Naive thymus-derived CD4-positive, alpha-beta T cell (primary cell): ENCODE results near the gene BAZ2A. TPM values are rescaled to one million over a fixed set of nuclear protein-coding genes. Genes with fewer than 3 reads are reported as not detected.

ENCODE experiments used
- ATAC-seq: fragments of 150-1000 bp; cut with Tn5 transposase; 2 replicates; pipeline ENCODE4 v1.10.0; 2021; ENCODE audit warnings: mild to moderate bottlenecking, moderate library complexity
- CTCF ChIA-PET: fragments of 350-600 bp; sonication (Branson Sonifier 250); formaldehyde crosslinking; loops from one replicate; lab custom pipeline; 2021; ENCODE audit warnings: antibody characterized with exemption; lab: Charles Lee
- POLR2A ChIA-PET: fragments of 350-600 bp; sonication (Branson Sonifier 250); formaldehyde crosslinking; loops from one replicate; lab custom pipeline; 2021; ENCODE audit warnings: antibody characterized with exemption, inconsistent platforms; lab: Charles Lee
- DNase-seq, 9 donors: peaks; one replicate each; pipeline versions ENCODE4 v3.0.0 to v3.0.0-alpha.2; 2020 to 2022; ENCODE audit warnings: mixed read lengths in 1 of 9
- H3K27ac ChIP-seq: one replicate; pipeline ENCODE4 v1.7.0; 2013; ENCODE audit warnings: mild to moderate bottlenecking, low read depth, low read length, moderate library complexity
- H3K27me3 ChIP-seq, 2 donors: one replicate each; pipeline ENCODE4 v1.7.0; 2013; ENCODE audit warnings: low read length in 2 of 2, mild to moderate bottlenecking in 2 of 2, moderate library complexity in 2 of 2; ENCODE audit not compliant: control insufficient read depth in 2 of 2, insufficient read depth in 2 of 2
- H3K36me3 ChIP-seq, 3 experiments: 1 replicate in 2 of 3; 2 replicates in 1 of 3; pipeline ENCODE4 v1.7.0; 2013; ENCODE audit warnings: low read length in 3 of 3, mild to moderate bottlenecking in 3 of 3, moderate library complexity in 1 of 3; ENCODE audit not compliant: insufficient read depth in 3 of 3, control insufficient read depth in 2 of 3
- H3K4me1 ChIP-seq, 2 donors: one replicate each; pipeline ENCODE4 v1.7.0; 2013; ENCODE audit warnings: low read length in 2 of 2, mild to moderate bottlenecking in 2 of 2, moderate library complexity in 1 of 2; ENCODE audit not compliant: control insufficient read depth in 2 of 2, insufficient read depth in 2 of 2
- H3K4me3 ChIP-seq: 2 replicates; pipeline ENCODE4 v1.7.0; 2013; ENCODE audit warnings: mild to moderate bottlenecking, low read length
- H3K9me3 ChIP-seq, 3 experiments: 1 replicate in 2 of 3; 2 replicates in 1 of 3; pipeline ENCODE4 v1.7.0; 2013; ENCODE audit warnings: low read length in 3 of 3; ENCODE audit not compliant: control insufficient read depth in 2 of 3
- H3K27ac Mint-ChIP-seq, 9 donors: one replicate each; pipeline ENCODE4 v1.8.0; 2020 to 2022; ENCODE audit warnings: mixed read lengths in 9 of 9, mild to moderate bottlenecking in 8 of 9, moderate library complexity in 5 of 9, inconsistent platforms in 2 of 9
- H3K27me3 Mint-ChIP-seq, 5 donors: one replicate each; pipeline ENCODE4 v1.8.0; 2021 to 2022; ENCODE audit warnings: mixed read lengths in 5 of 5, mild to moderate bottlenecking in 1 of 5
- H3K36me3 Mint-ChIP-seq, 5 donors: one replicate each; pipeline ENCODE4 v1.8.0; 2020 to 2022; ENCODE audit warnings: mixed read lengths in 5 of 5, mild to moderate bottlenecking in 3 of 5, inconsistent platforms in 1 of 5
- H3K4me1 Mint-ChIP-seq, 7 donors: one replicate each; pipeline ENCODE4 v1.8.0; 2020 to 2022; ENCODE audit warnings: mixed read lengths in 7 of 7, mild to moderate bottlenecking in 3 of 7, inconsistent platforms in 1 of 7
- H3K4me3 Mint-ChIP-seq, 10 donors: one replicate each; pipeline ENCODE4 v1.8.0; 2020 to 2022; ENCODE audit warnings: mild to moderate bottlenecking in 10 of 10, mixed read lengths in 10 of 10, moderate library complexity in 6 of 10, inconsistent platforms in 2 of 10
- H3K9me3 Mint-ChIP-seq, 11 donors: one replicate each; pipeline ENCODE4 v1.8.0; 2020 to 2022; ENCODE audit warnings: mixed read lengths in 11 of 11, mild to moderate bottlenecking in 4 of 11, inconsistent platforms in 1 of 11, moderate library complexity in 1 of 11
- intact Hi-C, 2 donors: fragments of 100-400 bp; cut with micrococcal nuclease; formaldehyde crosslinking; loops; one replicate each; pipeline ENCODE4 v1.15.1; 2023
- polyA plus RNA-seq, 2 donors: library from polyadenylated mRNA; unstranded; fragments of 300-500 nt; fragmentation: Illumina TruSeq; gene quantifications; one replicate each; pipeline ENCODE4 v1.2.3, GENCODE V29; 2021
- total RNA-seq, 6 experiments: library from RNA in 5 of 6; stranded (reverse) in 5 of 6; gene quantifications; 1 replicate in 5 of 6; 2 replicates in 1 of 6; pipeline ENCODE4 v1.2.3 and lab custom pipeline; 2021 to 2026

Gene BAZ2A
- total RNA-seq = 100 to 1,000 TPM; 127 to 230 (median 191) TPM
- polyA plus RNA-seq = 10 to 100 TPM; 24.8 to 45.1 TPM
- 197 reads per million, percentile 93 among the genes with 10 or more reads in this experiment for total RNA-seq (lab: John Stamatoyannopoulos, UW)

DNA sequence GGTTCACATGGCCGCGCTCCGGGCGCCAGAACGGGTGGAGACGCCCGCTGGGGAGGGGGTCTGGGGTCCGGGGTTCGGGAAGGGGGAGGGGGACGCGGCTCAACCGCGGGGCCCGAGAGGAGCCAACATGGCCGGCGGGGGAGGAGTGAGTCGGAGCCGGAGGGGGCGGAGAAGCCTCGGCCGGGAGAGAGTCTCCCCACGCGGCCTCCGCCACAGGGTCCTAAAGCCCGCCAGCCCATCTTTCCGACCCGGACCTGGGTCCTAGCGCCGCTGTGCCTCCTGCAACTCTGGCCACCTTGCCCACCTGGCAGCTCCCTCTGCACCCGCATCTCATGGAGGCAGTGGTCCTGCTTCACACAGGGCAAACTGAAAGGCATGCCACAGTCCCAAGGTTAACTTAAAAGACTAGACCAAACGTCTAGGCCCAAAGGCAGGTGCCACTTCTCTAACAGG is at the start of gene BAZ2A:
TSS of gene BAZ2A (minus strand) at position 147 of the 453 bp plus-strand sequence. CDS start 12,796 bp downstream, outside the sequence.
- ATAC-seq (peak; percentile 88), DNase-seq (peak; percentile 71 to 87 (median 82))
- ChIA-PET CTCF (interaction anchor here (0.5 to 1.5 kb wide), 5 partner anchors 10 to 329 kb away, joined by 3 to 6 read pairs (median 4); partner anchors contain the start of gene ATP5F1B), POLR2A (interaction anchor here (0.6 to 6.3 kb wide), 15 partner anchors 7 to 850 kb away, joined by 3 to 88 read pairs (median 5); partner anchors contain the start of genes ARHGAP9, ATP5F1B, NACA and PTGES3)
- H3K9me3 ChIP-seq = no peaks in the 10 kb centered on the region
- peak within 1 kb of the TSS; percentile 99 for H3K27ac ChIP-seq
- Mint-ChIP-seq H3K27me3 (no peaks in the 10 kb centered on the region), H3K27ac (peak within 1 kb of the TSS; percentile 93 to 99 (median 95)), H3K4me3 (peak within 1 kb of the TSS; percentile 85 to 99 (median 91)), H3K36me3 (peaks cover 0 to 19% (median 11%) of the 10 kb centered on the region in 5 donors), H3K9me3 (no peaks in the 10 kb centered on the region), H3K4me1 (peaks cover 55 to 86% (median 74%) of the 10 kb centered on the region in 7 donors)
- peaks cover 0 to 11% (median 0%) of the 10 kb centered on the region in 3 experiments for H3K36me3 ChIP-seq
- peaks cover 45 to 51% of the 10 kb centered on the region in 2 donors for H3K4me1 ChIP-seq
- H3K4me3 ChIP-seq = peak within 1 kb of the TSS; percentile 99
- intact Hi-C loops = loop anchor here (1.0 to 10.0 kb wide), 5 partner anchors 16 to 597 kb away; partner anchors contain the start of genes PTGES3 (in 1 of the 2), RBMS2 (in 1 of the 2), RPL41 (in 1 of the 2) and SHMT2 (in 1 of the 2)
- H3K27me3 ChIP-seq = no peaks in the 10 kb centered on the region

DNA sequence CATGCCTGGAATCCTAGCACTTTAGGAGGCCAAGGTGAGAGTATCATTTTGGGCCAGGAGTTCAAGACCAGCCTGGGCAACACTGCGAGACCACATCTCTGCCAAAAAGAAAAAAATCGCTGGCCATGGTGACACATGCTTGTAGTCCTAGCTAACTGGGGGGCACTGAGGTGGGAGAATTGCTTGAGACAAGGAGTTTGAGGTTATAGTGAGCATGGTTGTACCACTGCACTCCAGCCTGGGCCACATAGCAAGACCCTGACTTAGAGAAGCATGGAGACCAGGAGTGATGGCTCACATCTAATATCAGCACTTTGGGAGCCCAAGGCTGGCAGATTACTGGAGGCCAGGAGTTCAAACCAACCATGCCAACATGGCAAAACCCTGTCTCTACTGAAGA is 48.7 kb upstream of the BAZ2A start:
- POLR2A ChIA-PET = interaction anchor here (0.5 to 4.5 kb wide), 5 partner anchors 9 to 74 kb away, joined by 3 to 30 read pairs (median 4); partner anchors contain the start of gene PTGES3
- H3K4me1 Mint-ChIP-seq = peaks cover 28 to 83% (median 61%) of the 10 kb centered on the region in 7 donors
- intact Hi-C loops = no loop called here
- no peak overlapping the region for H3K4me3 ChIP-seq
- H3K9me3 ChIP-seq = no peaks in the 10 kb centered on the region
- H3K4me3 Mint-ChIP-seq = peak overlapping the region in 7 of 10 donors; percentile 1 to 63 (median 21)
- H3K27me3 Mint-ChIP-seq = no peaks in the 10 kb centered on the region
- CTCF ChIA-PET = no interaction called here
- no peak overlapping the region for H3K27ac ChIP-seq
- H3K9me3 Mint-ChIP-seq = peaks cover 0 to 2% (median 0%) of the 10 kb centered on the region in 11 donors
- no peak for ATAC-seq
- H3K27me3 ChIP-seq = no peaks in the 10 kb centered on the region
- no peak for DNase-seq
- peaks cover 0 to 20% (median 0%) of the 10 kb centered on the region in 3 experiments for H3K36me3 ChIP-seq
- peak overlapping the region; percentile 1 to 84 (median 66) for H3K27ac Mint-ChIP-seq
- H3K4me1 ChIP-seq = peaks cover 41 to 44% of the 10 kb centered on the region in 2 donors
- peaks cover 0 to 16% (median 6%) of the 10 kb centered on the region in 5 donors for H3K36me3 Mint-ChIP-seq

DNA sequence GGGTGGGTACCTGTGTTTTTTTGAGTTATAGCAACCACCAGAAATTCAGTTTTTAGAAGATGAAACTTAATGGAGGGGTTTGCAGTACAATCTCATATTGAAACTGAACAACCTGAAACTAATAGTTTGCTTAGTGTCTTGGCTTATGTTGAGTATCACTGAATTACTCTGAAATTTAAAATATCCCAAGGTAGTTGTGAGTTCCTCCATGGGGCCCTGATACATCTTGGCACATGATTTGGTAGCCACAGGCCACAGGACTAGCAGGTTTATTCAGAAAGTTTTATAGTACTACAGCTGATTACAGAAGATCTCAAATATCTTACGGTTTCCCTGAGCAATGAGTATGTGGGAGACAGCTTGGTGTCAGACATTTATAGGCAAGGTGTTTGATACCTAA is 47.6 kb upstream of the BAZ2A start:
- H3K36me3 ChIP-seq = peaks cover 0 to 20% (median 0%) of the 10 kb centered on the region in 3 experiments
- POLR2A ChIA-PET = interaction anchor here (0.6 to 4.5 kb wide), 7 partner anchors 10 to 213 kb away, joined by 3 to 30 read pairs (median 6); partner anchors contain the start of genes NACA and PTGES3
- no peaks in the 10 kb centered on the region for H3K9me3 ChIP-seq
- H3K27me3 ChIP-seq = no peaks in the 10 kb centered on the region
- no peak overlapping the region for H3K4me3 ChIP-seq
- Mint-ChIP-seq H3K9me3 (peaks cover 0 to 2% (median 0%) of the 10 kb centered on the region in 11 donors), H3K4me3 (peak overlapping the region in 4 of 10 donors; percentile 42 to 63 (median 48)), H3K27me3 (no peaks in the 10 kb centered on the region), H3K4me1 (peaks cover 30 to 85% (median 63%) of the 10 kb centered on the region in 7 donors), H3K27ac (peak overlapping the region in 8 of 9 donors; percentile 50 to 87 (median 71)), H3K36me3 (peaks cover 0 to 20% (median 6%) of the 10 kb centered on the region in 5 donors)
- intact Hi-C loops = no loop called here
- ATAC-seq (peak; percentile 10), DNase-seq (no peak)
- peak overlapping the region; percentile 34 for H3K27ac ChIP-seq
- CTCF ChIA-PET = interaction anchor here (0.5 to 1.0 kb wide), 4 partner anchors 12 to 118 kb away, joined by 3 to 4 read pairs (median 3); no protein-coding TSS in a partner anchor
- H3K4me1 ChIP-seq = peaks cover 42 to 48% of the 10 kb centered on the region in 2 donors

DNA sequence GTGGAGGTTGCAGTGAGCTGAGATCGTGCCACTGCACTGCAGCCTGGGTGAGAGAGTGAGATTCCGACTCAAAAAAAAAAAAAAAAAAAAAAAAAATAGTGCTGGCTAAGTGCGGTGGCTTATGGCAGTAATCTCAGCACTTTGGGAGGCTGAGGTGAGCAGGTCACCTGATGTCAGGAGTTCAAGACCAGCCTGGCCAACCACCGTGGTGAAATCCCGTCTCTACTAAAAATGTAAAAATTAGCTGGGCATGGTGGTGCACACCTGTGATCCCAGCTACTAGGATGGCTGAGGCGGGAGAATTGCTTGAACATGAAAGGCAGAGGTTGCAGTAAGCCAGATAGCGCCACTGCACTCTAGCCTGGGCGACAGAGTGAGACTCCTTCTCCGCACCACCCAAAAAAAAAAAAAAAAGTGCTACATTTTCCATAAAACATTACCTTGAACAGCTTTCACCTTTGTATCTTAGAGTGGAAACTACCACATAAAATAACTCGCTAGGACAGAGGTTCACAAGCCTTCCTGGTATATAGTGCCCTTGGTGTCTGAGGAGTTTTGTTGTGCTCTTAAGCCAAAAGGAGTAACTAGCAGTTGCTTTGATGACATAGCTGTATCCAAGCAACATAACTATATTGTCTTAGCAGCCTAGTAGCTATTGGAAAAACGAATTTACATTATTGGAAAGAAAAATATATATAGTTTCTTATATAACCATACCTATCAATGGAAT is 46.9 kb upstream of the BAZ2A start:
- peaks cover 35 to 49% of the 10 kb centered on the region in 2 donors for H3K4me1 ChIP-seq
- peaks cover 4 to 19% (median 6%) of the 10 kb centered on the region in 5 donors for H3K36me3 Mint-ChIP-seq
- no peaks in the 10 kb centered on the region for H3K27me3 ChIP-seq
- H3K36me3 ChIP-seq = peaks cover 0 to 23% (median 3%) of the 10 kb centered on the region in 3 experiments
- H3K4me3 Mint-ChIP-seq = peak overlapping the region in 8 of 10 donors; percentile 12 to 63 (median 48)
- DNase-seq (peak in 2 of 9 donors; percentile 22 to 45), ATAC-seq (peak; percentile 65)
- intact Hi-C loops = no loop called here
- peak overlapping the region; percentile 34 for H3K27ac ChIP-seq
- no peak overlapping the region for H3K4me3 ChIP-seq
- ChIA-PET CTCF (interaction anchor here (0.6 to 1.0 kb wide), 3 partner anchors 13 to 98 kb away, joined by 3 to 4 read pairs (median 3); no protein-coding TSS in a partner anchor), POLR2A (interaction anchor here (0.6 to 4.5 kb wide), 7 partner anchors 11 to 421 kb away, joined by 3 to 30 read pairs (median 6); partner anchors contain the start of genes NACA and PTGES3)
- no peaks in the 10 kb centered on the region for H3K27me3 Mint-ChIP-seq
- peak overlapping the region in 8 of 9 donors; percentile 38 to 77 (median 72) for H3K27ac Mint-ChIP-seq
- H3K9me3 ChIP-seq = no peaks in the 10 kb centered on the region
- peaks cover 0 to under 1% (median 0%) of the 10 kb centered on the region in 11 donors for H3K9me3 Mint-ChIP-seq
- H3K4me1 Mint-ChIP-seq = peaks cover 33 to 85% (median 63%) of the 10 kb centered on the region in 7 donors

DNA sequence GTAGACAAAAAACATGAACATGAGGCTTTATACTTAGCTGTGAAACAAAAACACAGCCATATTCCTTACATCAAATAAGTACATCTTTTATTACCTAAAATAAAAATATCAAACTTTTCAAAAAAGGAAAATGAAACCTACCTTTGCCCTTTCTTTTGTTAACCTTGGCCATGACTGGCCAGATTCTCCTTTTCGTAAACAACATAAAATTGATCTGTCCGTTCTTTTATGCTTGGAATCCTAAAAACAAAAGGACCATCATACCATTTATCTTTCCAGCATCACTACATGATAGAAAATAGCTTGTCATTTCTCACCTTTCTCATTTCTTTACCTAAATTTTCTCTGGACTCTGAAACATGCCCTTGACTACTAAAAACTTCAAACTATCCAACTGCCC is 41.5 kb upstream of the BAZ2A start:
- Mint-ChIP-seq H3K36me3 (peaks cover 5 to 33% (median 21%) of the 10 kb centered on the region in 5 donors), H3K27ac (peak overlapping the region in 6 of 9 donors; percentile 18 to 83 (median 54)), H3K4me3 (no peak overlapping the region), H3K4me1 (peaks cover 23 to 52% (median 44%) of the 10 kb centered on the region in 7 donors), H3K9me3 (no peaks in the 10 kb centered on the region), H3K27me3 (no peaks in the 10 kb centered on the region)
- Histone ChIP-seq H3K9me3 (no peaks in the 10 kb centered on the region), H3K36me3 (peaks cover 16 to 56% (median 36%) of the 10 kb centered on the region in 3 experiments), H3K4me1 (peaks cover 8 to 22% of the 10 kb centered on the region in 2 donors), H3K4me3 (no peak overlapping the region), H3K27me3 (no peaks in the 10 kb centered on the region), H3K27ac (no peak overlapping the region)
- ATAC-seq = no peak
- ChIA-PET CTCF (interaction anchor here (0.6 to 2.2 kb wide), 2 partner anchors 14 to 39 kb away, joined by 5 read pairs; no protein-coding TSS in a partner anchor), POLR2A (interaction anchor here (0.6 to 2.2 kb wide), 3 partner anchors 16 to 1069 kb away, joined by 3 to 9 read pairs (median 7); partner anchors contain the start of genes NACA and PTGES3)
- no peak for DNase-seq
- intact Hi-C loops = loop anchor here in 1 of 2 donors (2.0 kb wide), 1 partner anchor 15 kb away; no protein-coding TSS in a partner anchor
